IPS DF 6.9 (cell line): ENCODE data around the gene RNU6-9.

Source experiments
- DNase-seq: peaks from one replicate; pipeline ENCODE4 v3.0.0-alpha.2; 2013; ENCODE audit warnings: low read depth, low spot score
- H3K27ac ChIP-seq: one replicate; pipeline ENCODE4 v1.5.1; 2013; ENCODE audit warnings: low read length, control low read depth
- H3K27me3 ChIP-seq: 2 replicates; pipeline ENCODE4 v1.6.1; 2013; ENCODE audit warnings: mild to moderate bottlenecking, low read length; ENCODE audit not compliant: control insufficient read depth, insufficient read depth
- H3K36me3 ChIP-seq: 2 replicates; pipeline ENCODE4 v1.6.1; 2013; ENCODE audit warnings: low read length; ENCODE audit not compliant: control insufficient read depth, insufficient read depth
- H3K4me1 ChIP-seq: 2 replicates; pipeline ENCODE4 v1.6.1; 2013; ENCODE audit warnings: low read length; ENCODE audit not compliant: control insufficient read depth, insufficient read depth
- H3K4me3 ChIP-seq: 2 replicates; pipeline ENCODE4 v1.5.1; 2013; ENCODE audit warnings: mild to moderate bottlenecking, low read length
- H3K9me3 ChIP-seq: 2 replicates; pipeline ENCODE4 v1.6.1; 2013; ENCODE audit warnings: low read length, inconsistent platforms; ENCODE audit not compliant: control insufficient read depth, insufficient read depth
- WGBS: extraction: QIAGEN DNeasy Blood & Tissue Kit; methylation state at CpG from one replicate; pipeline ENCODE4 v1.1.7; 2013; ENCODE audit warnings: mixed read lengths, missing lambda C conversion rate; ENCODE audit not compliant: insufficient read length, insufficient coverage; 5-methylcytosine and 5-hydroxymethylcytosine counted together

The RNU6-9 gene

GRCh38 chr19:939439-939838 is 46.2 kb downstream of the RNU6-9 start:
- Histone ChIP-seq H3K27ac (no peak overlapping the region), H3K36me3 (peaks cover 15% of the 10 kb centered on the region), H3K4me1 (no peaks in the 10 kb centered on the region), H3K27me3 (no peaks in the 10 kb centered on the region), H3K9me3 (no peaks in the 10 kb centered on the region), H3K4me3 (no peak overlapping the region)
- DNase-seq = no peak
- WGBS = no CpG with 5 or more reads among the region's 22 CpGs

- H3K36me3 ChIP-seq = peaks cover 15% of the 10 kb centered on the region
- no peaks in the 10 kb centered on the region for H3K27me3 ChIP-seq
- no peak for DNase-seq
- no peaks in the 10 kb centered on the region for H3K4me1 ChIP-seq
- H3K27ac ChIP-seq = no peak overlapping the region
- no peaks in the 10 kb centered on the region for H3K9me3 ChIP-seq
- H3K4me3 ChIP-seq = no peak overlapping the region
- no CpG with 5 or more reads among the region's 7 CpGs for WGBS
Measured at GRCh38 chr19:939922-940321, 46.6 kb downstream of the RNU6-9 start.

DNA sequence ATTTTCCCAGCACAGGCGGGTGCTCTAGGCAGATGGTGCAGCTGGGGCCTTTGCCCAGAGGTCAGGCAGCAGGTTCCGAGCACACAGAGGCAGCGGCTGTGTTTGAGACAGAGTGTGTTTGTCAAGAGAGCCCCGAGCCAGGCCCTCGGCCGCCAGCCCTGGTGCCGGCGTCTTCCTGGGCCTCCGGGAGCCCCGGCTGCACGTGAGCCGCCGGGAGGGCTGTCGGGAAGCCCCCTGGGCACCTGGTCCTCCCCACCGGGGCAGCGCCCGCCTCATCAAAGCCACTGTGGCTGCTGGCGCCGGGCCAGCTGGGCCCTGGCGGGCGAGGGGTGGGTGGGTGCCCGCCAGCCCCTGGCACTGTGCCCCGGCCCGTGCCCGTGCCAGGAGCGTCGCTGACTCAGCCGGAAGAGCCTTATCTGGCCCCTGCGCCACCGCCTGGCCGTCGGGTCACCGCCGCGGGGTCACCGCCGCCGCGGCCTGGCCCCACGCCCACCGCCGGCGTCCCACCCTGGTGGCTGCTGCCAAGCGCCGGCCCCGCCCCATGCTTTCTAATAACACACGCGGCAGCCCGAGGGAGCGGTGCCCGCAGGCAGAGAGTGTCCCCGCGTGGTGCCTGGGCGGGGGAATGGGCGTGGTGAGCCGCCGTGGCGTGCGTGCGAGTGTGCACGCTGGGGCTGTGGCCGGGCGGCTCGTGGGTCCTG is 47.5 kb downstream of the RNU6-9 start:
- Histone ChIP-seq H3K4me1 (no peaks in the 10 kb centered on the region), H3K27me3 (no peaks in the 10 kb centered on the region), H3K27ac (no peak overlapping the region), H3K4me3 (no peak overlapping the region), H3K36me3 (peaks cover 15% of the 10 kb centered on the region), H3K9me3 (no peaks in the 10 kb centered on the region)
- no CpG with 5 or more reads among the region's 64 CpGs for WGBS
- no peak for DNase-seq

GRCh38 chr19:941292-942132 is 48.2 kb downstream of the RNU6-9 start:
- Histone ChIP-seq H3K4me1 (no peaks in the 10 kb centered on the region), H3K9me3 (no peaks in the 10 kb centered on the region), H3K4me3 (no peak overlapping the region), H3K36me3 (peaks cover 15% of the 10 kb centered on the region), H3K27ac (no peak overlapping the region), H3K27me3 (no peaks in the 10 kb centered on the region)
- WGBS = no CpG with 5 or more reads among the region's 45 CpGs
- no peak for DNase-seq

DNA sequence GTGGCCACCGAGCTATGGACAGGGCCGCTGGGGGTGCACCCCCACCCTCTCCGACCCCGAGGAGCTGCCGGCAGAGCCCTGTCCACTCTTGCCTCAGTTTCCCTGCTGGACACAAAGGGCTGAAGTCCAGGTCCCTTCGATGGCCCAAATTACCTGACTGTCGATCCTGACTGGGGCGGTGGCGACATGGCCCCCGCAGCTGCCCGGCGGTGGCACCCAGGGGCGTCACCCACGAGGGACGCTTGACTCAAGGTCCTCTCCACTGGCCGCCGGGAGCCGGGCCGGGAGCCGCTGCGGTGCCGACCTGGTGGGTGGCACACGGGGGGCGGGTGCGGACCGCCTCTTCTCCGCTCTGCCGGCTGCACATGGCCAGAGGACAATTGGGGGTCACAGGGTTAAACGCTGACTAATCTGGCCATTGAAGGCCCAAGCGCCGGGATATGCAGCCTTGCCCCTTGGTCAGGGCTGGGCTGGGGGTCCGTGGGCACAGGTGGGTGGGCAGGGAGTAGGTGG is 48.9 kb downstream of the RNU6-9 start:
- Histone ChIP-seq H3K4me1 (no peaks in the 10 kb centered on the region), H3K27ac (no peak overlapping the region), H3K9me3 (no peaks in the 10 kb centered on the region), H3K27me3 (no peaks in the 10 kb centered on the region), H3K4me3 (no peak overlapping the region), H3K36me3 (peaks cover 15% of the 10 kb centered on the region)
- DNase-seq = no peak
- WGBS = no CpG with 5 or more reads among the region's 32 CpGs
